GM12801 (cell line): Measurements from ENCODE around the gene CMKLR1.

Experiments used
- TF ChIP-seq, protein P1 (sequence below): IDR thresholded peaks from one replicate; pipeline ENCODE4 v1.5.1; 2011; ENCODE audit warnings: control low read depth; ENCODE audit not compliant: insufficient read length; ENCODE audit errors: extremely low read depth

CMKLR1 gene

GRCh38 chr12:108266131-108266530 is 73.0 kb downstream of the CMKLR1 start:
- TF ChIP-seq, protein P1, sequence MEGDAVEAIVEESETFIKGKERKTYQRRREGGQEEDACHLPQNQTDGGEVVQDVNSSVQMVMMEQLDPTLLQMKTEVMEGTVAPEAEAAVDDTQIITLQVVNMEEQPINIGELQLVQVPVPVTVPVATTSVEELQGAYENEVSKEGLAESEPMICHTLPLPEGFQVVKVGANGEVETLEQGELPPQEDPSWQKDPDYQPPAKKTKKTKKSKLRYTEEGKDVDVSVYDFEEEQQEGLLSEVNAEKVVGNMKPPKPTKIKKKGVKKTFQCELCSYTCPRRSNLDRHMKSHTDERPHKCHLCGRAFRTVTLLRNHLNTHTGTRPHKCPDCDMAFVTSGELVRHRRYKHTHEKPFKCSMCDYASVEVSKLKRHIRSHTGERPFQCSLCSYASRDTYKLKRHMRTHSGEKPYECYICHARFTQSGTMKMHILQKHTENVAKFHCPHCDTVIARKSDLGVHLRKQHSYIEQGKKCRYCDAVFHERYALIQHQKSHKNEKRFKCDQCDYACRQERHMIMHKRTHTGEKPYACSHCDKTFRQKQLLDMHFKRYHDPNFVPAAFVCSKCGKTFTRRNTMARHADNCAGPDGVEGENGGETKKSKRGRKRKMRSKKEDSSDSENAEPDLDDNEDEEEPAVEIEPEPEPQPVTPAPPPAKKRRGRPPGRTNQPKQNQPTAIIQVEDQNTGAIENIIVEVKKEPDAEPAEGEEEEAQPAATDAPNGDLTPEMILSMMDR: no peak

GRCh38 chr12:108265505-108265904 is 73.6 kb downstream of the CMKLR1 start:
- TF ChIP-seq, protein P1: no peak

GRCh38 chr12:108260969-108261368 is 78.1 kb downstream of the CMKLR1 start:
- TF ChIP-seq, protein P1: no peak

DNA sequence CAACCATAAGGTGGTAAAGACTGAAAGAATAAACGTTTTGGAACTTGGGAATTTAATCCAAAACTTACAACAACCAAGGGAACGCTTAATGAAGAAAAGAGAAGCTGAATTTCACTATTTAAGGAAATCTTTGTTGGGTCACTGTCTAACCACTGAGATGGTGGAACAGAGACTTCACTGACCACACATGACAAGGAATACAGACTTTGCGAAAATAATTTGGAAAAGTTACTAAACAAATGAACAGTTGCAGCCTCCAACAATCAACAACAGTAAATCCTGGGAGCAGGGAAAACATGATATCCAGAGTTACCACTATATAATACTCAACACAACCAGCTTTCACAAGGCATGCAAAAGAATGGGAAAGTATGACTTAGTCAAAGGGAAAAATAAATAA is 79.1 kb downstream of the CMKLR1 start:
- TF ChIP-seq, protein P1: no peak

GRCh38 chr12:108257610-108258106 is 81.5 kb downstream of the CMKLR1 start:
- TF ChIP-seq, protein P1: no peak

DNA sequence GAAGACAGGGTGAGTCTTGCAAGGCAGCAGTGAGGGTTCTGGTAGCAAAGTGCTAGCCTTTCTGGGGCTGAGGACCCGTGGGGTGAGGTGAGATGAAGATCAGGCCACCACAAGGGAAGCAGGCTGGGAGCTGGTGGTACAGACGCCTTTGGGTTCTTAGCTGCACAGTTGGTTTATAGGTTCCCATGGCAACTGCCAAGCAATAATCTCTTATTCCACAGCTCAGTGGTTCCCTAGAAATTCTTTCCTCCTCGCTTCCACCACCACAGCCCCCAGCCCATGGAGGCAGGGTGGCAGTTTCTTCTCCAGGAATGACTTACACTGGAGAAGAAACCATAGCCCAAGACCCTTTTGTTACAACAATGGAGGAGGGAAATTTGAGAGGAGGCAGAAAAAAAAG is 82.1 kb downstream of the CMKLR1 start:
- TF ChIP-seq, protein P1: no peak

DNA sequence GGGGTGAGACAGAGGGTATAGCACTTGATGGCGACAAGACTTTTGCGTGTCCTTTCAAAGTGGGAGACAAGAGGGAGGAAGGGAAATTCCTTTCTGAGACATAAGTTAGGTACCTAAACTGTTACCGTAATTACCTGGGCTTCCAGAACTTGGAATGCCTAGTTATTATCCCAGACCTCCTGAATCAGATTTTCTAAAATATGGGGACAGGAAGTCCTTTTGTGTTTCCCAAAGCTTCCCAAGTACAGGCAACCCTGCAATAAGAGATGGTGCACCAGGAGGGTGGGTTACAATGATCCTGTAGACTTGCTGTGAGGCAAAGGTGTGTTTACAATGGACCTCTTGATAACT is 83.9 kb downstream of the CMKLR1 start:
- TF ChIP-seq, protein P1: no peak
